ENCODE measurements around the gene IKZF1.

IKZF1 gene

DNA sequence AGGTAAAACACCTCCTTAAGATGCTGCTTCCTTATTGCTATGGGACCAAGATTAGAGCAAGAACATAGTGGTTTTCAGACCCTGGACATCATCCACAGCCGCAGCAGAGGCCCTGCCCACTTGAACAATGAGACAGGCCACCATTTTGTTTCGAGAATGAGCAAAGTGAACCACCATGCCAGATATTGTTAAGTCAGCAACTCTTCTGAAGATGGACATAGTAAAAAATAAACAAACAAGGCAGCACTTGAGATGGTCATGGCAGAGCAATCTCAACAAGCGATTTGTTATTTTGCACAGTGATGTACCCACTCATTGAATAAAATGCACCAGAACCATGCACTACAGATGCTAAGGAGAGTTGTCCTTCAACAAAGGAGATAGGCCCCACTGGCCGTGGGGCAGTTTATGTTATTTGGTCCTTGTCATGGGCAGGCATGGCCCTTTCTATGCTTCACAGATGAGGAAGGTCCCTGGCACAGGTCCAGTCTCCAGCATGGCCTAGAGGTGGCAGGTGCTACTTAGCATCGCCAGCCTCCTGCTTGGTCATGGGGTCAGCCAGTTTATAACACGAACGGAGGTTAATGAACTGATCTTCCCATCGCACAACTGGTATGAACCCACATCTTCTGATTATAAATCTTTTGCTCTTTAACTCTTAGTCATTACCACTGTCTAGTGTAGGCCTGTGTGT, 44.1 kb downstream of the IKZF1 start:
- H3K27ac ChIP-seq (ENCODE audit: low read depth, low read length), result no peak overlapping the region
- no peak overlapping the region for H3K4me3 ChIP-seq (ENCODE audit: low read length)
- no peaks in the 10 kb centered on the region for H3K27me3 ChIP-seq (ENCODE audit: control insufficient read depth, insufficient read depth, low read length)
- no peak overlapping the region for H3K9ac ChIP-seq (ENCODE audit: low read length)
- H3K4me1 ChIP-seq (ENCODE audit: control insufficient read depth, insufficient read depth, low read length), result no peaks in the 10 kb centered on the region
- H3K36me3 ChIP-seq (ENCODE audit: control insufficient read depth, insufficient read depth, low read length), result no peaks in the 10 kb centered on the region

DNA sequence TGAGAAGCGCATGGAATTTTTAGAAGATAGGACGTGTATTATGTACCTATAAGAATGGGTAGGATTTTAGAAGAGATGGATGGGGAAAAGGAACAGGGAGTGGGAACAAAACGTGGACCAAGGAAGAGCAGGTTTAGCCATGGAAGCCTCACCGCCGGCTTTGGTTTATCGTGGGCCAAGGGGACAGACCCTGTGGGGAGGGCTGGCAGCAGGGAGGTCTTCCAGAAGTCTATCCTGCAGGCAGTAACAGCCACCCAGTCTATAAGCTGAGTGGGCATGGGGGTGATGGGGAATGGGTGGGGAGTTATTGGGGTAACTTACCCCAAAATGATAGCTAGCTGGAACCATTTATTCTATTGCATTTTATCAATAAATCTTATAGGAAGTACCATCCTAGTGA, 44.9 kb downstream of the IKZF1 start:
- Histone ChIP-seq H3K27me3 (ENCODE audit: control insufficient read depth, insufficient read depth, low read length) (no peaks in the 10 kb centered on the region), H3K4me1 (ENCODE audit: control insufficient read depth, insufficient read depth, low read length) (no peaks in the 10 kb centered on the region), H3K36me3 (ENCODE audit: control insufficient read depth, insufficient read depth, low read length) (no peaks in the 10 kb centered on the region), H3K4me3 (ENCODE audit: low read length) (no peak overlapping the region), H3K27ac (ENCODE audit: low read depth, low read length) (no peak overlapping the region), H3K9ac (ENCODE audit: low read length) (no peak overlapping the region)

DNA sequence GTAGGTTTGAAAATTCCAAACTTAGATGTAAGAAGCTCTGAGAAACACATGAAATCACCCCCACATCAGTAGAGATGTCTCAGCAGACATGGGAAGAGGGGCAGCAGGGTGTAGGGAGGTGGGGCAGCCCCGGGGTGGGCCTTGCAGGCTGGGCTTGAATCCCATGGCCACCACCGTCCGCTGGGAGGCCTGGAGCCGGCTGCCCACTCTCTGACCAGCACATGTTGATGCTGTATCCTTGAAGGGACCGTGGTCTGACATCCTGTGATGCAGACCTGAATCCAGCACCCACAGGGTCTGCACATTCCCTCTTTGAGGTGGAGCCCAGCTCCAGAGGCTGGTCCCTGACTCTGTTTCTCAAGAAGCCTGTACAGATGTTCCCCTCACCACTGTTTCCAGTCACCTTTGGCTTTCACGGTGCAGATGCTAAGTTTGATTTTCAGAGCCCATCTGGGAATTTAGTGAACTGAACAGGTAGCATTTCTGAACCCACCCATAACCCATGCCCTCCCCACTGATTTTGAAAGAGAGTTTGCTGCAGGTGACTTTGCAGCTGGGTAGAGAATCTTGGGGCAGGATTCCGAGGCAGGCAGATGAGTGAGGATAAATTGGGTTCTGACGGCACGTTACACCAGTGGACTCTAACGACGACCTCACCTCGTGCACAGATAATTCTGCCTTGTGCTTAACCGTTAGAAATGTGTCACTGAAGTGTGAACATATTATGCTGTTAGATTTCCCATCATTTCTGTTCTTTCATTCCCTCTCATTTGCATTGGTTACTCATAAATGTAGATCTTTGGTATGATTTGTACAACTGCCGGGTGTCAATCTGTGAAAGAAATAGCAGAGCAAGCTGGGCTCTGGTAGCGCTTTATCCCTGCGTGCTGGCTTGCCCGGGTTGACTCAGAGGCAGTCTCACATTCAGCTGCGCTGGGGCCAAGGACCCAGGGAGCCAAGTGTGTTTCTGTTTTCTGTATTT, 45.7 kb downstream of the IKZF1 start:
- H3K4me1 ChIP-seq (ENCODE audit: control insufficient read depth, insufficient read depth, low read length), result no peaks in the 10 kb centered on the region

DNA sequence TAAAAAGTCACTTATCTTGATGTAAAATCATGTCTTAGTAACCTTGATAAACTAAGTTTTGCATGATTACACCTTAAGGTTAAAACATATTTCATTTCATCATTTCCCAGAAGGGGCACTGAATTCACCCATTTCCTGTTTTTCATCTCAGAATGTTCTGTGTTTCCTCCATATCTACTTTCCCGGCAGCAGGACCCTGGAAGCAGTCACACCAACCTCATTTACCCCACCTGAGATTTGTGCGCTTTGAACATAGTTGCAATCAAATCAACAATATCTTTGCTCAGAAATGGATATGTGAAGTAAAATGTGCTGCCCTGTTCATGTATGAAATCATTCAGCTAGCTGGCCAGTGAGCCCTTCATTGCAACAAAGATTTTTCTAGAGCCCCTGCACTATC, 46.8 kb downstream of the IKZF1 start:
- no peaks in the 10 kb centered on the region for H3K27me3 ChIP-seq (ENCODE audit: control insufficient read depth, insufficient read depth, low read length)
- no peaks in the 10 kb centered on the region for H3K4me1 ChIP-seq (ENCODE audit: control insufficient read depth, insufficient read depth, low read length)
- no peaks in the 10 kb centered on the region for H3K36me3 ChIP-seq (ENCODE audit: control insufficient read depth, insufficient read depth, low read length)
- H3K27ac ChIP-seq (ENCODE audit: low read depth, low read length), result no peak overlapping the region
- no peak overlapping the region for H3K4me3 ChIP-seq (ENCODE audit: low read length)
- no peak overlapping the region for H3K9ac ChIP-seq (ENCODE audit: low read length)

More for the DNA sequence above, 45.7 kb downstream of the IKZF1 start:
- Histone ChIP-seq H3K4me3 (ENCODE audit: low read length) (no peak overlapping the region), H3K9ac (ENCODE audit: low read length) (no peak overlapping the region), H3K27me3 (ENCODE audit: control insufficient read depth, insufficient read depth, low read length) (no peaks in the 10 kb centered on the region), H3K27ac (ENCODE audit: low read depth, low read length) (no peak overlapping the region), H3K36me3 (ENCODE audit: control insufficient read depth, insufficient read depth, low read length) (no peaks in the 10 kb centered on the region)

DNA sequence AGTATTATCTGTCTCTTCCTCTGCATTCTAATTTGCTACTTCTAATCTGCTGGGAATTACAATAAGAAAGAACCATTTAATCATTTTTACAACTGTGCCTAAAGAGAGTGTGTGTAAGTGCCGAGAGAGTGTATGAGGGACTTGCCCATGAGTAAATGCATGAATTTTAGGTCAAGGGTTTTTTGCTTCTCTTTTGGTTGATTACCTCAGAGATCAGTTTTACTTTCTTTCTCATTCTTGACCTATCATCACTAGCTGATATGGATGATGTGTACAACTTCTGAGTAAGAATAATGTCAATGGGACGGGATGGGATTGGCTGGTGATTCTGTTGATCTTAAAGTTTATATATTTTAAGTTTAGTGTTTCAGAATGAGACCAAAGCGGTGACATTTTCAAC, 47.8 kb downstream of the IKZF1 start:
- Histone ChIP-seq H3K9ac (ENCODE audit: low read length) (no peak overlapping the region), H3K4me3 (ENCODE audit: low read length) (no peak overlapping the region), H3K4me1 (ENCODE audit: control insufficient read depth, insufficient read depth, low read length) (no peaks in the 10 kb centered on the region), H3K27me3 (ENCODE audit: control insufficient read depth, insufficient read depth, low read length) (no peaks in the 10 kb centered on the region), H3K36me3 (ENCODE audit: control insufficient read depth, insufficient read depth, low read length) (no peaks in the 10 kb centered on the region), H3K27ac (ENCODE audit: low read depth, low read length) (no peak overlapping the region)

DNA sequence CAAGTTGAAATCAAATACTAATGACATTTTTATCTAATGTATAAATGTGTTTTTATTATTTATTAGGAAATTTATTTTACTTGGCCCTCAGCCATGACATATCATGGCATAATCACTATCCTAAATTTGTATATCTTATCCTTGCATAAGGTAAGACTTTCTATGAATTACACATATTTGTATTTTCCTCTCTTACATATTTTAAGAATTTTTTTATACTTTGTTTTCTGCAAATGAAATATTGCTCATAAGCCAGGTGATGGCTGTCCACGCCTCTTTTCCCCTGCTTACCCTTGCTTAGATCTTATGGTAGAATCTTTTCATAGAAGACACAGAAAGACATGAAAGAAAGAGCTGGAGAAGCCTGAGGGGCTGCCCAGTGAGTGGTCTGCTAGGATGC, 48.2 kb downstream of the IKZF1 start:
- H3K4me3 ChIP-seq (ENCODE audit: low read length), result no peak overlapping the region
- H3K4me1 ChIP-seq (ENCODE audit: control insufficient read depth, insufficient read depth, low read length), result no peaks in the 10 kb centered on the region
- H3K27me3 ChIP-seq (ENCODE audit: control insufficient read depth, insufficient read depth, low read length), result no peaks in the 10 kb centered on the region
- no peak overlapping the region for H3K27ac ChIP-seq (ENCODE audit: low read depth, low read length)
- H3K9ac ChIP-seq (ENCODE audit: low read length), result no peak overlapping the region
- no peaks in the 10 kb centered on the region for H3K36me3 ChIP-seq (ENCODE audit: control insufficient read depth, insufficient read depth, low read length)

DNA sequence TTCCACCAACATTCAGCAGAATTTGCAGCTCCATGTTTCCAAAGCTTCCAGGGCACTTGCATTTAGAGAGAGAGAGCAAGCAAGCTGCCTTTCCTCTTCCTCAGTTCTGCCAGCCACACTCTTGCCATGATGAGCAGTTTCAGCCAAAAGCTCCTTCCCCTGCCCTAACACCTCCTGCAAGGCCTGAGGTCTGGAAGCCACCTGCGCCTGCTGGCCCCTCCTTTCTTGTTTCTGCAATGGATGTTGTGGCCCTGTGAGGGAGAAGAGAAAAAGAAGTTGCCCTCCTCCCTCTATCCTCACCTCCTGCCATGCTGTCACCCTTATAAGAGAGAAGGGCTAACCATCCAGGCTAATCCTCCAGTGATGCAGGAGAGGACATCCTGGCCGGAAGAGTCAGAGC, 48.7 kb downstream of the IKZF1 start:
- Histone ChIP-seq H3K36me3 (ENCODE audit: control insufficient read depth, insufficient read depth, low read length) (no peaks in the 10 kb centered on the region), H3K27me3 (ENCODE audit: control insufficient read depth, insufficient read depth, low read length) (no peaks in the 10 kb centered on the region), H3K4me3 (ENCODE audit: low read length) (no peak overlapping the region), H3K27ac (ENCODE audit: low read depth, low read length) (no peak overlapping the region), H3K4me1 (ENCODE audit: control insufficient read depth, insufficient read depth, low read length) (no peaks in the 10 kb centered on the region), H3K9ac (ENCODE audit: low read length) (no peak overlapping the region)

DNA sequence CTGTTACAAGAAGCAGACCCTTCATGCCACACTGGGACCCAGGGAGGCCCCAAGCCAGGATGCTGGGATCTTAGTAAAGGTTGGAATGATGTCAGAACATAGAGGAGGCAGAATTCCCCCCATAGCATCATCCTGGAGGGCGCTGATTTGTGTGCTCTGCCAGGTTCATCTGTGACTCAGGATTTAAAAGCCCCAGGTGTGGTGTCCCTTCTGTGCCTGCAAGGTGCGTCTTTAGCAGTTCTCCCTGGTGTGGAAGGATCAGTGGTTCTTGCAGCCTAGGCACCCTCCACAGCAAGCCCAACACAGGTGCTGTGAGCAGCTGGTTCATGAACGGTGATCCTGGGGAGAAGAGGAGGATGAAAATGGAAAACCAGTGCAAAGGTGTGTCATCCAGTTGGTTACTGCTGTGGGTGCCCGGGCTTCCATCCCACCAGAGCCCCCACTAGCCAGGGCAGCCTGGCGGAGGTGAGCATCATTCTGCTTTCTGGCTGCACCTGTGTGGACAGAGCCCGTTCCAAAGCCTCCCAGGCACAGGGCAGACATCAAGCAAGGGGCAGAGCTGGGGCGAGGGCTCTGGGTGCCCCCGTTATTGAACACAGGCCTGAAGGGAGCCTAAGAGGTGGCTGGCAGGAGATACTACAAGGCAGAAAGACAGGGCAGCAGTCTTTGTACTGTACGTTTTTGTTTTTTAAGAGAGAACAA, 49.5 kb downstream of the IKZF1 start:
- H3K36me3 ChIP-seq (ENCODE audit: control insufficient read depth, insufficient read depth, low read length), result no peaks in the 10 kb centered on the region

DNA sequence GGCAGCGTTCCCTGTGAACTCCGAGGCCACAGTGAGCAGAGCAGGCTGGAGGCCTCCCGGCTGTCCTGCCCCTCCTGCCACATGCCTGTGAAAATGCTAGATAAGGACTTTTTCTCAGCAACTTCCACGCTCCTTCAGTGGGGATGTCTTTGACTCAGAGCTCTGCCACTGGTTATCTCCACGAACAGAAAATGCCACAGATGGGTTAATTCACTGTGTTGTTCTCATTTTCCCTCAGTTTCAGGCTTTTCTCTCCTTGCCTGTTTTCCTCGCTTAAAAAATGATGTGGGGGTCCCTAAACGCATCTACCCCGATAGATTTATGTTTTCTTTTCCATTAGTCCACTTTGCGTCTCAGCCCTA, 51.3 kb downstream of the IKZF1 start:
- Histone ChIP-seq H3K27ac (ENCODE audit: low read depth, low read length) (no peak overlapping the region), H3K36me3 (ENCODE audit: control insufficient read depth, insufficient read depth, low read length) (no peaks in the 10 kb centered on the region), H3K27me3 (ENCODE audit: control insufficient read depth, insufficient read depth, low read length) (no peaks in the 10 kb centered on the region), H3K4me1 (ENCODE audit: control insufficient read depth, insufficient read depth, low read length) (no peaks in the 10 kb centered on the region), H3K9ac (ENCODE audit: low read length) (no peak overlapping the region), H3K4me3 (ENCODE audit: low read length) (no peak overlapping the region)

More for the DNA sequence above, 49.5 kb downstream of the IKZF1 start:
- H3K4me3 ChIP-seq (ENCODE audit: low read length), result no peak overlapping the region
- H3K27ac ChIP-seq (ENCODE audit: low read depth, low read length), result no peak overlapping the region
- no peaks in the 10 kb centered on the region for H3K4me1 ChIP-seq (ENCODE audit: control insufficient read depth, insufficient read depth, low read length)
- H3K27me3 ChIP-seq (ENCODE audit: control insufficient read depth, insufficient read depth, low read length), result no peaks in the 10 kb centered on the region
- H3K9ac ChIP-seq (ENCODE audit: low read length), result no peak overlapping the region

DNA sequence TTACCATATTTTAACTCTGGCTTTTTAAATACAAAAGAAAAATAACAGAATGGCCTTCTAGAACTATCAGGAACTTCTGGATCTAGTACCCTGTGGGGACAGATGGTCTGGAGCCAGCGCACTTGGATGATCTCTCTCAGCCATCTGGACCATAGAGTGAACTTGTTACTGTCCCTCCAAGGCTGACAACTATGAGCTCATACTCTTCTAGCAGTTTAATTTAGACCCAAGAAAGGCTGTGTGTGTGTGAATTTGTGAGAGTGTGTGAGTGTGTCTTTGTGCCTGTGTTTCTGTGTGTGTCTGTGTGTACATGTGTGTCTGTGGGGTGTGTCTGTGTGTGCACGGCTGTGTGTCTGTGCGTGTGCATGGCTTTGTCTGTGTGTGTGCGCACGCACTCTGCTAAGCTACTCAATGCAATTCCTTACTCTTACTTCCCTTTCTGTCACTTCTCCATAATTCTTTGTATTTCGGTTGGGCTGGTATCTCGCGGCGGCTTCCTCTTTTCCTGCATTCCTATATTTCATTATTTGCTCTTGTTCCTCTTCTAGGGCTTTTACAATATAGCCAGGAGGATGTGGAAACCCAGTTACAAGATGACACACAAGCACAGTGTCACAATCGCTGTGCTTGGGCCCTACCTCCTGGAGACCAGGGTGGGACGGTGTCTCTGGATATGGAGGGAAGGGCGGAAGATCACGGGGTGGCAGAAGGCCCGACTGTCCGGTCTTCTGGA, 51.9 kb downstream of the IKZF1 start:
- H3K4me3 ChIP-seq (ENCODE audit: low read length), result no peak overlapping the region
- H3K4me1 ChIP-seq (ENCODE audit: control insufficient read depth, insufficient read depth, low read length), result no peaks in the 10 kb centered on the region
- no peaks in the 10 kb centered on the region for H3K27me3 ChIP-seq (ENCODE audit: control insufficient read depth, insufficient read depth, low read length)
- H3K36me3 ChIP-seq (ENCODE audit: control insufficient read depth, insufficient read depth, low read length), result no peaks in the 10 kb centered on the region
- H3K9ac ChIP-seq (ENCODE audit: low read length), result no peak overlapping the region
- no peak overlapping the region for H3K27ac ChIP-seq (ENCODE audit: low read depth, low read length)

DNA sequence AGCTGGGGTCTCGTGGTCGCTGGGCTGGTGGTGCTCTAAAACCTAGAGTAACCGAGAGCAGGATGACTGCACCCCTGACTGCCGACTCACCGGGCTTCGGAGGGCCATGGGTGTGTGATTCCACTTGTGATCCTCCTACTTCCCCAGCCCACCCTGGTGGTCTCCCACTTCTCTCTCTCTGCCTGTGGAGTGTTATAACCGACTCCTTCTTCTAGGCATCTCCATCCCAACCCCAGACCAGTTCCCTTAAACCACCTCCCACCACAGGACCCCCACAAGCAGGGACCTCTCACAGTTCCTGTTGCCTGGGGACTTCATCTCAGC, 52.4 kb downstream of the IKZF1 start:
- no peak overlapping the region for H3K27ac ChIP-seq (ENCODE audit: low read depth, low read length)
- no peak overlapping the region for H3K9ac ChIP-seq (ENCODE audit: low read length)
- no peaks in the 10 kb centered on the region for H3K27me3 ChIP-seq (ENCODE audit: control insufficient read depth, insufficient read depth, low read length)
- no peaks in the 10 kb centered on the region for H3K36me3 ChIP-seq (ENCODE audit: control insufficient read depth, insufficient read depth, low read length)
- no peak overlapping the region for H3K4me3 ChIP-seq (ENCODE audit: low read length)
- no peaks in the 10 kb centered on the region for H3K4me1 ChIP-seq (ENCODE audit: control insufficient read depth, insufficient read depth, low read length)

DNA sequence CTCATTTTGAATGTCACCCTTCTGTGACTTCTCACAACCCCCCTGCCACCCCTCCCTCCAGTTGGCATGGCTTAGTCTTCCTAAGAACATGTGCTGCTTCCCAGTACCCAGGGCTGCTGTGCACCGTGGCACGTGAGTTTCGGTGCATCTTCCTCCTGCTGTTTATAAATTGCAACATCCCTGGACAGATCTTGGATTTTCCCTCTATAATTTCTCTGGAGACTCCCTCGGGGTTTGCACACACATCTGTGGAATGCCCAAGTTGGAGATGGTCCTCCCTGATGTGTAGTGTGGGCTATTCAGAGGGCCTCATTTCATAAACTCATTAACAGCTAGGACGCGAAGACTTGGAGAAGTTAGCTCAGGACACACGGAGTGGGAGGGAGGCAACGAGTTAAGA, 52.9 kb downstream of the IKZF1 start:
- no peak overlapping the region for H3K4me3 ChIP-seq (ENCODE audit: low read length)
- no peaks in the 10 kb centered on the region for H3K4me1 ChIP-seq (ENCODE audit: control insufficient read depth, insufficient read depth, low read length)
- H3K9ac ChIP-seq (ENCODE audit: low read length), result no peak overlapping the region
- H3K27ac ChIP-seq (ENCODE audit: low read depth, low read length), result no peak overlapping the region
- no peaks in the 10 kb centered on the region for H3K27me3 ChIP-seq (ENCODE audit: control insufficient read depth, insufficient read depth, low read length)
- no peaks in the 10 kb centered on the region for H3K36me3 ChIP-seq (ENCODE audit: control insufficient read depth, insufficient read depth, low read length)

Measured in rectal smooth muscle tissue (tissue), 1 donor.